Measurements from ENCODE around the gene MGAT5B.

MGAT5B gene

GRCh38 chr17:76867578-76868175 lies 527 bp upstream of the MGAT5B start:
- no peak overlapping the region for H3K27ac ChIP-seq (ENCODE audit: low read length)
- H3K9me3 ChIP-seq (ENCODE audit: control insufficient read depth in 2 of 2, low read length in 2 of 2) = no peaks in the 10 kb centered on the region
- H3K4me3 ChIP-seq (ENCODE audit: low read length in 2 of 2) = peak overlapping the region in 1 of 2 donors; percentile 49
- no peaks in the 10 kb centered on the region for H3K36me3 ChIP-seq (ENCODE audit: control insufficient read depth in 2 of 2, insufficient read depth in 2 of 2, low read length in 2 of 2)
- peaks cover 38 to 58% of the 10 kb centered on the region in 2 donors for H3K27me3 ChIP-seq (ENCODE audit: control insufficient read depth in 1 of 2, insufficient read depth in 2 of 2, low read length in 2 of 2)
- peaks cover 15% of the 10 kb centered on the region for H3K4me1 ChIP-seq (ENCODE audit: control insufficient read depth, insufficient read depth, low read length)
- no peak overlapping the region for H3K9ac ChIP-seq (ENCODE audit: low read length in 2 of 2)

- no peaks in the 10 kb centered on the region for H3K36me3 ChIP-seq (ENCODE audit: control insufficient read depth in 2 of 2, insufficient read depth in 2 of 2, low read length in 2 of 2)
- H3K9ac ChIP-seq (ENCODE audit: low read length in 2 of 2) = no peak overlapping the region
- peak overlapping the region in 1 of 2 donors; percentile 64 for H3K4me3 ChIP-seq (ENCODE audit: low read length in 2 of 2)
- no peaks in the 10 kb centered on the region for H3K9me3 ChIP-seq (ENCODE audit: control insufficient read depth in 2 of 2, low read length in 2 of 2)
- no peak overlapping the region for H3K27ac ChIP-seq (ENCODE audit: low read length)
- H3K27me3 ChIP-seq (ENCODE audit: control insufficient read depth in 1 of 2, insufficient read depth in 2 of 2, low read length in 2 of 2) = peaks cover 39 to 63% of the 10 kb centered on the region in 2 donors
- H3K4me1 ChIP-seq (ENCODE audit: control insufficient read depth, insufficient read depth, low read length) = peaks cover 15% of the 10 kb centered on the region
Observed at GRCh38 chr17:76868669-76869495, 678 bp downstream of the MGAT5B start.

GRCh38 chr17:76869496-76870376 lies 1.5 kb downstream of the MGAT5B start:
- no peak overlapping the region for H3K27ac ChIP-seq (ENCODE audit: low read length)
- no peaks in the 10 kb centered on the region for H3K9me3 ChIP-seq (ENCODE audit: control insufficient read depth in 2 of 2, low read length in 2 of 2)
- H3K9ac ChIP-seq (ENCODE audit: low read length in 2 of 2) = no peak overlapping the region
- H3K4me1 ChIP-seq (ENCODE audit: control insufficient read depth, insufficient read depth, low read length) = peaks cover 15% of the 10 kb centered on the region
- H3K27me3 ChIP-seq (ENCODE audit: control insufficient read depth in 1 of 2, insufficient read depth in 2 of 2, low read length in 2 of 2) = peaks cover 42 to 63% of the 10 kb centered on the region in 2 donors
- H3K4me3 ChIP-seq (ENCODE audit: low read length in 2 of 2) = peak overlapping the region in 1 of 2 donors; percentile 3
- no peaks in the 10 kb centered on the region for H3K36me3 ChIP-seq (ENCODE audit: control insufficient read depth in 2 of 2, insufficient read depth in 2 of 2, low read length in 2 of 2)

GRCh38 chr17:76870377-76870714 lies 2.1 kb downstream of the MGAT5B start:
- Histone ChIP-seq H3K9ac (ENCODE audit: low read length in 2 of 2) (no peak overlapping the region), H3K9me3 (ENCODE audit: control insufficient read depth in 2 of 2, low read length in 2 of 2) (no peaks in the 10 kb centered on the region), H3K36me3 (ENCODE audit: control insufficient read depth in 2 of 2, insufficient read depth in 2 of 2, low read length in 2 of 2) (no peaks in the 10 kb centered on the region), H3K27ac (ENCODE audit: low read length) (no peak overlapping the region), H3K27me3 (ENCODE audit: control insufficient read depth in 1 of 2, insufficient read depth in 2 of 2, low read length in 2 of 2) (peaks cover 42 to 59% of the 10 kb centered on the region in 2 donors), H3K4me1 (ENCODE audit: control insufficient read depth, insufficient read depth, low read length) (peaks cover 15% of the 10 kb centered on the region), H3K4me3 (ENCODE audit: low read length in 2 of 2) (no peak overlapping the region)

GRCh38 chr17:76871668-76872067 lies 3.5 kb downstream of the MGAT5B start:
- Histone ChIP-seq H3K27ac (ENCODE audit: low read length) (no peak overlapping the region), H3K36me3 (ENCODE audit: control insufficient read depth in 2 of 2, insufficient read depth in 2 of 2, low read length in 2 of 2) (no peaks in the 10 kb centered on the region), H3K27me3 (ENCODE audit: control insufficient read depth in 1 of 2, insufficient read depth in 2 of 2, low read length in 2 of 2) (peaks cover 38 to 54% of the 10 kb centered on the region in 2 donors), H3K9me3 (ENCODE audit: control insufficient read depth in 2 of 2, low read length in 2 of 2) (no peaks in the 10 kb centered on the region), H3K9ac (ENCODE audit: low read length in 2 of 2) (no peak overlapping the region), H3K4me1 (ENCODE audit: control insufficient read depth, insufficient read depth, low read length) (peaks cover 15% of the 10 kb centered on the region), H3K4me3 (ENCODE audit: low read length in 2 of 2) (no peak overlapping the region)

- Histone ChIP-seq H3K27ac (ENCODE audit: low read length) (no peak overlapping the region), H3K4me1 (ENCODE audit: control insufficient read depth, insufficient read depth, low read length) (peaks cover 15% of the 10 kb centered on the region), H3K9me3 (ENCODE audit: control insufficient read depth in 2 of 2, low read length in 2 of 2) (no peaks in the 10 kb centered on the region), H3K27me3 (ENCODE audit: control insufficient read depth in 1 of 2, insufficient read depth in 2 of 2, low read length in 2 of 2) (peaks cover 33 to 48% of the 10 kb centered on the region in 2 donors), H3K4me3 (ENCODE audit: low read length in 2 of 2) (no peak overlapping the region), H3K9ac (ENCODE audit: low read length in 2 of 2) (no peak overlapping the region), H3K36me3 (ENCODE audit: control insufficient read depth in 2 of 2, insufficient read depth in 2 of 2, low read length in 2 of 2) (no peaks in the 10 kb centered on the region)
Observed at GRCh38 chr17:76872221-76872873, 4.1 kb downstream of the MGAT5B start.

GRCh38 chr17:76872874-76873221 lies 4.6 kb downstream of the MGAT5B start:
- Histone ChIP-seq H3K4me3 (ENCODE audit: low read length in 2 of 2) (no peak overlapping the region), H3K4me1 (ENCODE audit: control insufficient read depth, insufficient read depth, low read length) (peaks cover 11% of the 10 kb centered on the region), H3K27ac (ENCODE audit: low read length) (no peak overlapping the region), H3K36me3 (ENCODE audit: control insufficient read depth in 2 of 2, insufficient read depth in 2 of 2, low read length in 2 of 2) (no peaks in the 10 kb centered on the region), H3K27me3 (ENCODE audit: control insufficient read depth in 1 of 2, insufficient read depth in 2 of 2, low read length in 2 of 2) (peaks cover 28 to 43% of the 10 kb centered on the region in 2 donors), H3K9ac (ENCODE audit: low read length in 2 of 2) (no peak overlapping the region), H3K9me3 (ENCODE audit: control insufficient read depth in 2 of 2, low read length in 2 of 2) (no peaks in the 10 kb centered on the region)

GRCh38 chr17:76873856-76874255 lies 5.7 kb downstream of the MGAT5B start:
- H3K36me3 ChIP-seq (ENCODE audit: control insufficient read depth in 2 of 2, insufficient read depth in 2 of 2, low read length in 2 of 2) = no peaks in the 10 kb centered on the region
- no peak overlapping the region for H3K27ac ChIP-seq (ENCODE audit: low read length)
- H3K27me3 ChIP-seq (ENCODE audit: control insufficient read depth in 1 of 2, insufficient read depth in 2 of 2, low read length in 2 of 2) = peaks cover 27 to 39% of the 10 kb centered on the region in 2 donors
- H3K9ac ChIP-seq (ENCODE audit: low read length in 2 of 2) = no peak overlapping the region
- H3K9me3 ChIP-seq (ENCODE audit: control insufficient read depth in 2 of 2, low read length in 2 of 2) = no peaks in the 10 kb centered on the region
- no peak overlapping the region for H3K4me3 ChIP-seq (ENCODE audit: low read length in 2 of 2)
- H3K4me1 ChIP-seq (ENCODE audit: control insufficient read depth, insufficient read depth, low read length) = peaks cover 6% of the 10 kb centered on the region

GRCh38 chr17:76877437-76877836 lies 9.2 kb downstream of the MGAT5B start:
- Histone ChIP-seq H3K4me1 (ENCODE audit: control insufficient read depth, insufficient read depth, low read length) (no peaks in the 10 kb centered on the region), H3K4me3 (ENCODE audit: low read length in 2 of 2) (no peak overlapping the region), H3K9ac (ENCODE audit: low read length in 2 of 2) (no peak overlapping the region), H3K27me3 (ENCODE audit: control insufficient read depth in 1 of 2, insufficient read depth in 2 of 2, low read length in 2 of 2) (peaks cover 8 to 12% of the 10 kb centered on the region in 2 donors), H3K36me3 (ENCODE audit: control insufficient read depth in 2 of 2, insufficient read depth in 2 of 2, low read length in 2 of 2) (no peaks in the 10 kb centered on the region), H3K27ac (ENCODE audit: low read length) (no peak overlapping the region), H3K9me3 (ENCODE audit: control insufficient read depth in 2 of 2, low read length in 2 of 2) (no peaks in the 10 kb centered on the region)

- Histone ChIP-seq H3K9ac (ENCODE audit: low read length in 2 of 2) (no peak overlapping the region), H3K9me3 (ENCODE audit: control insufficient read depth in 2 of 2, low read length in 2 of 2) (no peaks in the 10 kb centered on the region), H3K4me1 (ENCODE audit: control insufficient read depth, insufficient read depth, low read length) (no peaks in the 10 kb centered on the region), H3K4me3 (ENCODE audit: low read length in 2 of 2) (no peak overlapping the region), H3K36me3 (ENCODE audit: control insufficient read depth in 2 of 2, insufficient read depth in 2 of 2, low read length in 2 of 2) (no peaks in the 10 kb centered on the region), H3K27ac (ENCODE audit: low read length) (no peak overlapping the region), H3K27me3 (ENCODE audit: control insufficient read depth in 1 of 2, insufficient read depth in 2 of 2, low read length in 2 of 2) (peaks cover 6 to 8% of the 10 kb centered on the region in 2 donors)
Observed at GRCh38 chr17:76878568-76878967, 10.4 kb downstream of the MGAT5B start.
